HEK293T (cell line): ENCODE measurements around the gene ANP32A.

Experiments used
- ARNT ChIP-seq: fragments of 450-650 bp; IDR thresholded peaks from 2 replicates; pipeline ENCODE4 v1.6.1; 2017; ENCODE audit warnings: mild to moderate bottlenecking
- BHLHE40 ChIP-seq: fragments of 450-650 bp; IDR thresholded peaks from 2 replicates; pipeline ENCODE4 v1.6.1; 2016; ENCODE audit warnings: mild to moderate bottlenecking, moderate library complexity, borderline replicate concordance
- CTBP1 ChIP-seq: fragments of 450-650 bp; IDR thresholded peaks from 2 replicates; pipeline ENCODE4 v1.6.1; 2016; ENCODE audit warnings: borderline replicate concordance
- ELF4 ChIP-seq: fragments of 450-650 bp; IDR thresholded peaks from 2 replicates; pipeline ENCODE4 v1.6.1; 2017; ENCODE audit warnings: antibody characterized with exemption
- FOXA1 ChIP-seq: fragments of 450-650 bp; IDR thresholded peaks from 2 replicates; pipeline ENCODE4 v1.6.1; 2016; ENCODE audit warnings: mild to moderate bottlenecking
- FOXK2 ChIP-seq: fragments of 450-650 bp; IDR thresholded peaks from 2 replicates; pipeline ENCODE4 v1.6.1; 2016; ENCODE audit warnings: mild to moderate bottlenecking
- FOXM1 ChIP-seq: fragments of 450-650 bp; IDR thresholded peaks from 2 replicates; pipeline ENCODE4 v1.6.1; 2017; ENCODE audit warnings: mild to moderate bottlenecking, borderline replicate concordance
- L3MBTL2 ChIP-seq: fragments of 450-650 bp; conservative IDR thresholded peaks from 2 replicates; pipeline ENCODE4 v1.6.1; 2016; ENCODE audit warnings: mild to moderate bottlenecking
- NFRKB ChIP-seq: fragments of 450-650 bp; IDR thresholded peaks from 2 replicates; pipeline ENCODE4 v1.6.1; 2016; ENCODE audit warnings: mild to moderate bottlenecking, moderate library complexity
- PKNOX1 ChIP-seq: fragments of 450-650 bp; IDR thresholded peaks from 2 replicates; pipeline ENCODE4 v1.6.1; 2016
- SP1 ChIP-seq: fragments of 450-650 bp; IDR thresholded peaks from 2 replicates; pipeline ENCODE4 v1.6.1; 2017
- TARDBP ChIP-seq: fragments of 450-650 bp; IDR thresholded peaks from 2 replicates; pipeline ENCODE4 v1.6.1; 2016
- ZNF384 ChIP-seq: fragments of 450-650 bp; IDR thresholded peaks from 2 replicates; pipeline ENCODE4 v1.6.1; 2016

DNA sequence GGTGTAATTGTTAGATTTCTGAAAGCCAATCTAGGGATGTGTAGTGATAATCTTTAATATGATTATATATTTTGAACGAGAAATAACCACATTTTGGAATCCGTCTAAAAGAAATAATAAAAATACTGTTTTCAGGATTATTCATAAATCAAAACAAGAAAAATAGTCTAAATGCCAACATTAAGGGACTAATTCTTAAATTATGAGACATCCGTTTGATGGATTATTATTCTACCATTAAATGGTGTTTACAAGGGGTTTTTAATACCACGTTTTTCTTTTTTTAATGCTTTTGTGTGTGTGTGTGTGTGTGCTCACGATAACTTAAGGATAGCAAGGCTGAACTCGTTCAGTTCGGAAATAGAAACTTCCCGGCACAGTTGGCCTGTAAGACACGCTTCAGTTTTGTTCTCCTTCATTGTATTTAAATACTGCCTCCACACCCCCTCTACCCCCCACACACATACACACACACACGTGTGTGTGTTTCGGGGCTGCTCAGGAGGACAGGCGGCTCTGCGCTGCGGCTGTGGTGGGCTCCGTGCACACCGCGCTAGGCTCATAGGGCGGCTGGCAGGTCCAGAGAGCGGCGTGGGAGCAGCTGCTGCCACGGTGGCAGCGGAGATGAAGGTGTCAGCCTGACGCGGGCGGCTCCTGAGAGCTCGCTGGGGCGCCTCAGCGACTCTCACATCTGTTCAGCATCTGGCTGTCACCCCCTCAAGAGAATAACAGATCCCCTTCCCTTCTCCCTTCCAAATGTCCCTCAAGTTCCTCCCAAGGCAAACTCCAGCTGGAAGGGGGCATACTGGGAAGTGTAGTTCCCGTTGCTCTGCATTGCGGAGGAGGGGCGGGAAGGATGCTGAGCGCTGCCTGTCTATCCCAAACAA lies 23.0 kb upstream of the ANP32A start:
- TF ChIP-seq TARDBP (no peak), ELF4 (no peak), L3MBTL2 (no peak; the same call in 1 of the 2 replicates), PKNOX1 (peak; percentile 81), BHLHE40 (no peak), FOXK2 (no peak), ARNT (no peak), FOXA1 (no peak), FOXM1 (no peak), SP1 (no peak), ZNF384 (no peak), NFRKB (no peak), CTBP1 (no peak)
